GM18498 (cell line): ENCODE data around the gene NCOA7.

Source experiments
- ATAC-seq: cut with Tn5 transposase; IDR thresholded peaks from one replicate; pipeline ENCODE4 v1.9.1; 2021; ENCODE audit warnings: mild to moderate bottlenecking, moderate library complexity; ENCODE audit not compliant: unreplicated experiment

NCOA7 gene

DNA sequence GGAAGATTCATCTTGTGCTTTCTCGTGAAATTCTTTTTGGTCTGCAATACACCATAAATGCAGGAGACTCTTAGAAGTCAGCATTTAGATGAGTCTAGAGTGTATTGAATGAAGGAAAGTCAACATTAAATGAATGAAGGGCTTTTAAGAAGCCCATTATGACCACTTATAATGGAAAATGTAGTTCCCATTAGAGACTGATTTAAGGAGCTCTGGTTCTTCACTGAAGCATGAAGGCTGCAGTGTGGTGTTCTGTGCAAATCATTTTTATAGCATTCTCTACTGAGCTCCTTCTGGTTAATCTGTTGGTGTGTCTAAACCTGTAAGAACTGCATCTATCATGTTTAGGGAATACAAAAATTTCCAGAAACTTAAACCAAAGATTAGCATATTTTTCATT lies 19.7 kb downstream of the NCOA7 start:
- no peak for ATAC-seq

DNA sequence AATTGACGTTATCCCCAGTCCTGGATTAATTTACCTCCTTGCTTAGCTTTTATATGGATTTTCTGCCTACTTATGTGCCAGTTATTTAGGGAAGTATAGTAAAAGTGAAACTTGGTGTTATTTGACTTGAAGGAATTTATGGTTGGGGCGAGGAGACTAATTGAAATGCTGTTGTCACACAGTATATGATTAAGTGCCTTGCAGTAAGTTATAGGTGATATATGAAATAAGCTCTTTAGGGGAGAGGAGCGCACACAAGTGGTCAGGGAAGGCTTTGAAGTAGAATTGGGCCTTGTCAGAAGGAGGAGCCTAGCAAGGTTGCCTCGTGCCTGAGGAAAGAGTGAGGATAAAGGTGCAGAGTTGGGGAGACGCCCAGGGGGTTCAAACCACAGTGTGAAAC lies 20.5 kb downstream of the NCOA7 start:
- no peak for ATAC-seq

DNA sequence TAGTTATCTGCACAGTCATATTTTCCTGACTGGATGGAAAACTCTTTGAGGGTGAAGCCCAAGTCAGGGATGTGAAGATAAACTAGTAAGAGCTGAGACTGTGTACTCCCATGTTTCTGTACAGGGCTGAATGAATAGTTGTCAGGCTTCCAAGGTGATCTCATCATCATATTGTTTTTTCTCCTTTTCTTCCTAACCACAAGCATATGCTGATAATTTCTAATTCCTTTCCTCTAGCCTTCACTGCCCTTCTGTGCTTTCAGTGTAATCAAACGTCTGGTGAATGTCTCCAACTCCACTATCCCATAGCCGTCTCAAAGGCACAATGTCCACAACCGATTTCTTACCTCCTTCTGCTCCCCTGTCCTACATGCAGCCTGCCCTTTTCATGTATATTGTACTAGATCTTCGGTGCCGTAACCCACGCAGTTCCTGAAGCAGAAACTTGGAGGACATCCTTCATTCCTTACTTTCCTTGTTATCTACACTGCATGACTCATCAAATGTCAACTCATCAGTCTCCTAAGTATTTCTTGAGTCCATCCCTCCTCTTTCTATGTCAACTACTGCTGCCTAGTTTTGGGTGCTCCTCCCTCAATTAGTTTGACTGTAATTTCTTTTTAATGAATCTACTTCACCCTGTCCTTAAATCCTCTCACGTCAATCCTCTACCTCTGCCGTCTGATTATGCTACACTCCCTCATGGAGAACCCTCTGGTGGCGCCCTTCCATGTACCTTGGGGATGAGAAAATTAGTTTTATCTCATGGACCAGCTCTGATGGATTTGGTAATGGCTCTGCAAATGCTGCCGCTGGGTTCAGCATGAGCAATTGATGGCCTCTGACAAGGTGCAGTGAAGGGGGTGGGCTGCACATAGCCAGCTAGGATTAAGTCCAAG lies 21.9 kb downstream of the NCOA7 start:
- no peak for ATAC-seq

DNA sequence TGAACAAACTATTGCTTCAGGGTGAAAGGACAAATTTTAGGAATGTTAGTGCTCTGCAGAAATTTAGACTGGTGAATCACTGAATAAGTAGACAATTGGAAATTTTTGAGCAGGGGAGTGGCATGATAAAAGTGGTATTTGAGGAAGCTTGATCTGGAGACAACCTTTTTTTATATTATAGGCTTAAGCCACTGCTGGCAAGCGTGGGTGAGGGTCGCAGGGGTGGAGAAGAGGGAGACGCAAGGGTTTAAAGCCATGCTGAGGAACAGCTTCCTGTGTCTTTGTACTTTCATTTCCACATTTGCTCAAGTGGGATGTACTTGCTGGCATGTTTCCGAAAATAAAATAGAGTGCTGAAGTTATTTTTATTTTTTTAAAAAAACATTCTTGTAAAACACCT lies 23.7 kb downstream of the NCOA7 start:
- ATAC-seq = peak; percentile 30

DNA sequence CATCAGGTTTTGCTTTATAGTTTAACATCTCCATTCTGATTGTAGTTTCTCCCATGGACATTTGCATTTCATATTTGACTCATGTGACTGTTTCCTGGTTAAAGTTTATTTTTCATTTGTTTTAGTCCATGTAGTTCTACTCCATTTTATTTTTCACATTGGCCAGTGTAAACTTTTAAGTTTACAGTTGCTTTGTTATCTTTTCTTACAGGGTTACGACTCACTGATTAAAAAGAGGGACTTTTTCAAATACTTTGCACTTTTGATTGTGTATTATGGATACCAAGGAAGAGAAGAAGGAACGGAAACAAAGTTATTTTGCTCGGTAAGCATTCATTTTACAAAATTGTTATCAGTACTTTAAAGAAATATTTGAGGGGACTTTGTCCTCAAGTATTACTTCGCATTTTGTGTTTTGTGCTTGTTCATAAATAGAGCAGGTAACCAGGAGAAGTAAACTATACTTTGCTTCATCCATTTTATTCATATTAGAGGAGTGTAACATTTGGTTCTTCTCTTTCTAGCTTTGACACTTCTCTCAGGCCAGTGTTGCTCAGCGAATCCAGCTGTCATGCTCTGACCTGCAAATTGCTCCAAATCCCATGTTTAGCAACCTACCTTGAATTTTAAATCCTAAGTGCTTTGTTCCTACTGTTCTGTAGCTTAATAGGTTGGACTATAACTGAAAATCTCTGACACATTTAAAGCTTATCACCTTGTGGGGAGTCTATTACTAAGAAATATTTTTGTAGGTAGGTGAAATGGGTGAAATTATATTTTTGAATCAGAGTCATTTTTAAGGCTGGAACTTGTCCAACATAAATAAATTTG lies 24.5 kb downstream of the NCOA7 start:
- ATAC-seq = no peak

DNA sequence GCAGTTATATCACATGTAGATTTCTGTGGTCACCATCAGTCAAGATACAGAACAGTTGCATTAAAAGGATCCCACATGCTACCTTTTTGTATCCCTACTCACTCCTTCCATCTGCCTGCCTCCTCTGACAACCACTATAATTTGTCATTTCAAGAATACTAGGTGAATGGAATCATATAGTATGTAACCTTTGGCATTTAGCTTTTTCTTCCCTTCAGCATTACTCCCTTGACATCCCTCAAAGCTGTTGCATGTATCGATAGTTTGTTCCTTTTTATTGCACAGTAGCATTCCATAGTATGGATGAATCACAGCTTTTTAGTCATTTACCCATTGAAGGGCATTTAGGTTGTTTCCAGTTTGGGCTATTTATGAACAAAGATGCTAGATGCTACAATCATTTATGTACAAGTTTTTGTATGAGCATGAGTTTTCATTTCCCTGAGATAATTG lies 26.1 kb downstream of the NCOA7 start:
- ATAC-seq = no peak

DNA sequence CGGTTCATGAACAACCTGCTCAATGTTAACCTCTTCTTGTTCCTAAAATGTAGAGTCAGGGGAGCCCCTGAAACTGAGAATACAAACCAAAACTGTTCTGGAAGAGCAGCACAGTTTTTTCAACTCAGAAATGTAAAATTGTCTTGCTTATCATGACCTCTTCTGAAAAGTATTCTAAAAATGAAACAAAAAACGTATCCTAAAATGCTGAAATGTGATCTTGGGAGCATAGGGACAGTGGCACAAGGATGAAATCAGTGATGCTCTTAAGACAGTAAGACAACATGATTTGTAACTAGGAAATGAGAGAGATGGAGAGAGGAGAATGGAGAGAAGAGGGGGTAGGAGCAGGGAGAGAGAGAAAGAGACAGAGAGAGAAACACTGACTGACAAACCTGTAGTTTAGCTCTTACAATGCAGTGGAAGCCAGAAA lies 27.5 kb downstream of the NCOA7 start:
- ATAC-seq = peak; percentile 52

DNA sequence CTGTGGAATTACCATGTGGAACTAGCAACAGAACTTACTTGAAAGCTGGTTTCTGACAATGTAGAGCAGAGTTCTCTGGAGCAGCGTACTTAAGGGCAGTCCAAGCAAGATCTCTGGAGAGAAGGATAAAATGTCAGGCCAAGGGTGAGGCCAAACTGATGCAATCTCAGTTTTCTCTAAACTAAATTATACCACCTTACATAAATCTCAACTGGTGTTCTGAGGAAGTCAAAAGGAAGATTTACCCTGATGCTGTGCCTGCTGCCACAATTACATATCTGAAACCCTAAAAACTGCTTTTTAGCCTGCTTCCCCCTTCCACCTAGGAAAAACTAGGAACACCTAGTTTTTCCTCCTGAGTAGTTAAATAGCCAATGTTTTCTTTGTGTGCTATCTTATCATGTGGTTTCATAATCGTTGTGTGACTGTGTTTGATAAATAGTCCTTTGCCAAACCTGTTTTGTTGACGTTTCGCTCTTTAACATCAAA lies 28.1 kb downstream of the NCOA7 start:
- ATAC-seq = peak; percentile 8

DNA sequence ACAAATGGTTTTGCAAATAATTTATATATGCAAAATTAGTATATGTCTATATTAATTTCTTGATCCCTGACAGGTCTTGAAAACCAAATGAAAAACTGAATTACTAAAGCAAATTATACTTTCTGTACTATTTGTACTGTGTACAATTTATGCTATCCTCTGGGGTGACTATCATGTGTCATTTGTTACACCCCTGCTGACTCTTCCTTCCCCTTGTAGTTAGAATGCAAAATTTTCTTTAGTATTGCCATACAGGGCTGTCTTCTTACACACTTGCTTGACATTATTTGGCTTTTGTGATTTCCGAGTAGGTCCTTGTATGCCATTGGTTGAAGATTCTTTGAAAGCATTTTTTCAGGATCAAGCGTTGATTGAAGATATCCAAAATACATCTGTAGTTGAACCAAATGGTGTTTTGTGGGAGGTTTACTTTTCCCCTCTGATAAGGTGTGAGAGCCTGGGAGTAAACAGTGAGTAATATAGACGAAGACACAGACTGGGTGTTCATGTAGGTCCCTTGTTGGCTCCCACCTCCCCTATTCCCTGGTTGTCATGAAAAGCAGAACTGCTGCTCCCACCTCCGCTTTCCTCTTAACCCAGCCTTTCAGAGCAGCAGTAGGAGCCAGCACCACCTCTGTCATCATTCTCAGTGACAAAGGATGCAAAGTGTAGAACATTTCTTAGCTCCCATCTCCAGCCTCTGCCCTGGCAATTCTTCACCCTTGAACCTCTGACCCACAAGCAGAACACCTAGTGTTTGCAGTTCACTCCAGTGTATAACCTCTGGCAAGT lies 29.0 kb downstream of the NCOA7 start:
- no peak for ATAC-seq

DNA sequence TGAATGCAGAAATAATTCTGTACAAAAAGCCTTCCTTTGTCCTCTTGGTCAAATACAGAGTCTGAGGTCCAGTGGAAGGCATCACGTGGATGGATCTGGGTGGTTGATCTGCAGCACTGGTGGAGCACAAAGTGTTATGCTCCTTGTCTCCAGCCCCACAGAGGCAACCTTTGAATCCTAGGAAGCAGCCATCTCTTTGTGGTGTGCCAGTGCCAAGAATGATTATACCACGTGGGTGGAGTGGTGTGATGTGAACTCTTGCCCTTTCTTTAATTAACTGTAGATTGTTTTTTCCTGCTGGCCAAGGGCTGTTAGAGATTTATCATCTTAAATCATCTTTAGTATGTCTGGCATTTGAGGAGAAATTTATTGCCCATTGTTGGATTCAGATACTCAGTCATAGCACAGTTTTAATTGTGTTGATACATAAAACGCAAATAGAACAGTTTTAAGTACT lies 31.1 kb downstream of the NCOA7 start:
- ATAC-seq = no peak

DNA sequence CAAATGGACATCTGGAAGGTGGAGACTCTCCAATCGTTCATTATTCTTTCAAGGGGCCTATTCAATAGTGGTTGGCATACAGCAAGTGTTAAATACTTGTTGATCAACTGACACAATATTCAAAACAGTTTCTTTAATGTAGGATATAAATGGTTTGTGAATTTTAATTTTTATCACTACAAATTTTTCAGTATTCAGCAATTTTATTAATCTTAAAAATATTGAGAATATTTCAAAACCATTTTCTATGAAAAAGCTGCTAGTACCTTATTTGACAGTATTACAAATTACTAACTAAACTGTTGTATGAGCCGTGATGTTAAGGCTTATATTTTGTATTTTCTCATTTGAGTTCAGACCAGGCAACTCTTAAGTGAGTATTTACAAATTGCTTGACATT lies 32.4 kb downstream of the NCOA7 start:
- no peak for ATAC-seq

DNA sequence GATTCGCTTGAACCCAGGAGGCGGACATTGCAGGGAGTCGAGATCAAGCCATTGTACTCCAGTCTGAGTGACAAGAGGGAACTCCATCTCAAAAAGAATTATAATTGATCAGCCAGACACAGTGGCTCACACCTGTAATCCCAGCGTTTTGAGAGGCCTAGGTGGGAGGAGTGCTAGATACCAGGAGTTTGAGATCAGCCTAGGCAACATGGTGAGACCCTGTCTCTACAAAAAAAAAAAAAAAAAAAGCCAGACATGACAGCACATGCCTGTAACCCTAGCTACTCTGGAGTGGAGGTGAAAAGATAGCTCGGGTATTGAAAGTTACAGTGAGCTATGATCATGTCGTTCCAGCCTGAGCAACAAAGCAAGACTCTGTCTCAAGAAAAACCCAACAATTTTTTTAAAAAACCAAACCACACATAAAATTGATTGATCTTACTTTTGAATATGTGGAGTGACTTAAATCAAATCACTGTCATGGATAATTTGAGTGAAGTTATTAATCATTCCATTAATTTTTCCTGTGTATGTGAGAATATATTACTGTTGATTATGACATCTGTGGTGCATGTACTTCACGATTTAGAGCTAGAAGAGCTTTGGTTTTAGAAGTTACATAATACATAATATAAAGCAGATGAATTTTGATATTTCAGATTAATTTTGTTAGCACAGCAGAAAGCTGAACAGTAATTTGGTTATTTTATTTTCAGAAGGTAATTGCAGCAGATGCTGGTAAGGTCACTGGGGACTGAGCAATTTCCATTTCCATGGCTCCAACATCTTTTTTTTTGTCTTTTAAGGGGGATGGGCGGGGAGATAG lies 34.4 kb downstream of the NCOA7 start:
- no peak for ATAC-seq

DNA sequence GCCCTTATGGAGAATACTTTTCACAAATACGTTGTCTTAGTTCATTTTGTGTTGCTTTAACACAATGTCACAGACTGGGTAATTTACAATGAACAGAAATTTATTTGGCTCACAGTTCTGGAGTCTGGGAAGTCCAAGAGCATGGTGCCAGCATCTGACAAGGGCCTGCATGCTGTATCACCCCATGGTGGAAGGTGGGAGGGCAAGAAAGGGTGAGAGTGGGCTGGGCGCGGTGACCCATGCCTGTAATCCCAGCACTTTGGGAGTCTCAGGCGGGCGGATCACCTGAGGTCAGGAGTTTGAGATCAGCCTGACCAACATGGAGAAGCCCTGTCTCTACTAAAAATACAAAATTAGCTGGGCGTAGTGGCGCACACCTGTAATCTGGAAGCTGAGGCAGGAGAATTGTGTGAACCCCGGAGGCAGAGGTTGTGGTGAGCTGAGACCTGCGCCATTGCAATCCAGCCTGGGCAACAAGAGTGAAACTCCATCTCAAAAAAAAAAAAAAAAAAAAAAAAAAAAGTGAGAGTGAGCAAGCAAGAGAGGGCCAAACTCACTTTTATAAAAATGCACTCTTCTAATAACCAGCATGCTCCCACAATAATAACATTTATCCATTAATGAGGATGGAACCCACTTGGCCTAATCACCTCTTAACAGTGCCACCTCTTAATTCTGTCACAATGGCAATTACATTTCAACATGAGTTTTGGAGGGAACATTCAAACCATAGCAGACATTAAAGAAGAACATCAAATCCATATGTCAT lies 36.1 kb downstream of the NCOA7 start:
- ATAC-seq = no peak

DNA sequence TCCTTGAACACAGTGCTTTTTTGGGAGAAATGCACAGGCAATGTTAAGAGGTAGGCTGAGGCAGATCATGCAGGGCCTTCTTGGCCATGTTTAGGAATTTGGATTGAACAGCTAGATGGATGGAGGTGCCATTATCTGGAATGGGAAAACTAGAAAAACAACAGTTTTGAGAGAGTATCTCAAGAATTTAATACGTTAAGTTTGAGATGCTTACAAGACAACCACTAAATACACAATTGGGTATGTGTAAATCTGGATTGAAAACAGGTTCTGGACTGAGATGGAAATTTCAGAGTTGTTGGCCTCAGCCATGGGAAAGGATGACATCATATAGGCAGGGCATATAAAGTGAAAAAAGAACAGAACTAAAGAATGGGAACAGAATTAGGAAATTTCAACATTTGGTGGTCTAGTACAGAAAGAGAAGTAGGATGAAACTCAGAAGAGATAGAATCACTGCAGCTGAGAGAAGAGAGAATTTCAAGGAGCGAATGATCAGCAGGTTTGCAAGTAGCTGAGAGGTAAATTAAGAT lies 37.1 kb downstream of the NCOA7 start:
- no peak for ATAC-seq

DNA sequence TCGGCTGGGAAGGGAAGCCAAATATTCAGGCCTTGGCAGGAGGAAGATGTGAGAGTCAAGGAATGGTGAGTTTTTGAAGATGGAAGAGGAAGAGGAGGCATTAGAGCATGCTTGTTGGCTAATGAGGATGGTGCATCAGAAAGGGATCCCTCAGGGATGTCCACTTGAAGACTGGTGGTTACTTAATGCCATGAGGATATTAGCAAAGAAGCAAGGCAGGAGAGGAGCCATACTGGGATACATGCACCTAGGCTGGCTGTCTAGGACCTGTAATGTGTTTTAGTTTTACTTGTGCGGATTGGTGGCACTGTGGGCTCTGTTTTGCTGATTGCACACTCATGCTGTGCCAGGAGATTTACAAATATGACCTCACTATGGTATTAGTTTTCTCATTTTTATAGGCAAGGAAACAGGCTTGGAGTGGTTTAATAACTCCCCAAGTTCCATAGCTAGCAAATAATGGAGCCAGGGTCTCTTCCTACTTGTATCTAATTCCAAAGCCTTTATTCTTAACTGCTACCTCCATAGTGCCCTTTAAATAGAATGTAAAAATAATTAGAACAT lies 37.8 kb downstream of the NCOA7 start:
- no peak for ATAC-seq

DNA sequence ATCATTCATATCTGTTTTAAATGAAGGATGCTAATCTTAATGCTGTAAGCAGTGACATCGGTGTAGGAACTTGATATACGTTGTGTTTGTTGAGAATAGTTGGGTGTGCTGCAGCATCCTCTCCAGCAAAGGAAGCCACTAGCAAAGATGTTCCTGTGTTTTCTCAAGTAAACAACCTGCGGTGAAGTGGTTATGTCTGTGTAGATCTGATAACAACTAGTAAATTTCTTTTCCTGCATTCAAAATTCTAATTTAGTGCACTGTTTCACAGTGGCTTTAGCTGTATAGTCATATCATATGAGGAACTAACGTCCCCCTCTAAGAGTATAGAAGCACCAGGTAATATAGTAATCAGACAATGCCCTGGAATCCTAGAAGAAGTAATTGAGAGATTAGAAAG lies 38.7 kb downstream of the NCOA7 start:
- no peak for ATAC-seq

DNA sequence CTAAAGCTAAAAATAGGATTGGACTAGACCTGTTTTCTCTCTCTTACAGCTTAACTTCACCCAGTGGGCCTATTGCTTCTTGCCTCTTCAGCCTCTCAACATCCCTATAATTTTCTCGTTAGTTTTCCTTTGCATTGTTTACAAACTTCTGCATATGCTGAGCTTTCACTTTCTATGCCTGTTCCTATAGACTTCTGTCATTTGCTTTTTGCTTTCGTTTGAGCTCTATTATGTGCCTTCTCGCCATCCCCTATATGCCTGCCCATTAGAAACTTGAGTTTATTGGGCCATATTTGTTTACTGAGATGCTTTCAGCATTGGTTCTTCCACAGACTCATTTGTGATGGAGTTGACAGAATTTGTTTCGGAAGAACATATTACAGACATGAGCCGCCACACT lies 40.9 kb downstream of the NCOA7 start:
- no peak for ATAC-seq

DNA sequence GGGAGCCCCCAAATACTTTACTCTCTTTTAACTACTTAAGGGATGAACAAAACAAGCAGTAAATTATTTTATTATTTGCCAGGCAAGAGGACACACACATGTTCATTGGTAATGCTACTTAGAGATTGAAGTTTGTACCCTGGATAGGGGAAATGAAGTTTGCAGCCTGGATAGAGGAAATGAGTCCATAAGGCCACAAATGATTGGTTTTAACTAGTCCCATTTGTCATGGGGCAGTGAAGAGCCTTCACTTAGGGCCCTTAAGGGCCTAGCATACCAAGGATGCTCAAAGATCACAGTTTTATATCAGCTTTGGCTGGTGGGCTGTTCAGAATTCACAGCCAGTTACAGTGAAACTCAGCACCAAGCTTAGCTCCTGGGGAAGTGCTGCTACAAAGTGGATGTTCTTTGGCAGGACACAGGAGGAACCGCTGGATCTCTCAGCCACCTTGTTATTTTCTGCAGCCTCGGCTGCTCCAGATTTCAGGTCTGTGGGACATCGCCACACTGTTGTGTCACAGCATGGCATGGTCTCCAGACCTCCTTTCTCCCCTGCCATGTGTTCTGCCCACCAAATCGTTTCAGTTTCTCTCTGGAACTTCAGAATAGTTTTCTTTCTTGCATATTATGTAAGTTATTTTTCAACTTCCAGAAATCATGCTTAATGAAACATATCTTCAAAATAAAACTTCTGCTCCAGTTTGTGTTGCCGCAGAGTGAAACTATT lies 41.8 kb downstream of the NCOA7 start:
- no peak for ATAC-seq
